Lower leg skin (tissue), 4 donors: ENCODE data around the gene DNASE2. TPM values are rescaled to one million over a fixed set of nuclear protein-coding genes. Genes with fewer than 3 reads are reported as not detected.
A peak's percentile ranks its signal among the peaks of the same experiment; 100 is the strongest.
"Not testable (repeated sequence)": the region's sequence is repeated elsewhere in the genome, so short reads cannot be mapped to it uniquely, and the experiment has no call there.

Experiments used
- DNase-seq, 2 donors: peaks; one replicate each; pipeline ENCODE4 v3.0.0-alpha.2; 2019; ENCODE audit warnings: low spot score in 2 of 2
- H3K4me3 ChIP-seq: fragments of 200-600 bp; sonication (generic); 2 replicates; pipeline ENCODE4 v1.5.1; 2017; ENCODE audit warnings: mild to moderate bottlenecking, low read depth; ENCODE audit not compliant: poor library complexity, severe bottlenecking
- CTCF ChIP-seq, 3 donors: fragments of 450-650 bp; IDR thresholded peaks; one replicate each; pipeline ENCODE4 v1.5.1; 2016; ENCODE audit warnings: antibody characterized with exemption in 3 of 3, mild to moderate bottlenecking in 3 of 3, moderate library complexity in 2 of 3
- POLR2A ChIP-seq, 2 donors: fragments of 450-650 bp; IDR thresholded peaks; one replicate each; pipeline ENCODE4 v1.6.1; 2016 to 2017; ENCODE audit warnings: antibody characterized with exemption in 2 of 2, mild to moderate bottlenecking in 1 of 2, moderate library complexity in 1 of 2
- WGBS, 2 donors: methylation state at CpG; one replicate each; pipeline ENCODE4 v1.1.5; 2018; 5-methylcytosine and 5-hydroxymethylcytosine counted together
- intact Hi-C: fragments of 100-400 bp; cut with DNase I; formaldehyde crosslinking; loops from one replicate; pipeline ENCODE4 v1.15.0; 2023; ENCODE audit warnings: low total_unique reads
- total RNA-seq, 4 donors: library from RNA; depleted of rRNA; stranded (reverse); fragments of >200 nt; gene quantifications; one replicate each; pipeline ENCODE4 v1.1.0, GENCODE V29; 2016

DNASE2 gene
- total RNA-seq, 4 donors from 2014 or later, result 31.8 to 50.6 (median 36.6) TPM

GRCh38 chr19:12859546-12859945 lies 21.7 kb downstream of the DNASE2 start:
- WGBS, 2 donors, result 60 to 72% methylated on average over 7 of the region's 7 CpGs
- DNase-seq, result no peak
- no peak for TF ChIP-seq CTCF (IDR thresholded peaks at IDR 0.05)
- no peak for TF ChIP-seq POLR2A (IDR thresholded peaks at IDR 0.05)
- H3K4me3 ChIP-seq, result no peak overlapping the region
- intact Hi-C loops, result no loop called here

GRCh38 chr19:12858041-12858928 lies 23.0 kb downstream of the DNASE2 start:
- no peak overlapping the region for H3K4me3 ChIP-seq
- TF ChIP-seq CTCF (IDR thresholded peaks at IDR 0.05) (no peak), POLR2A (IDR thresholded peaks at IDR 0.05) (no peak)
- 92% methylated on average over 35 of the region's 35 CpGs for WGBS, 2 donors
- intact Hi-C loops, result no loop called here
- DNase-seq, result no peak

- 73 to 74% methylated on average over 1 of the region's 1 CpG for WGBS, 2 donors
- intact Hi-C loops, result no loop called here
- H3K4me3 ChIP-seq, result no peak overlapping the region
- TF ChIP-seq CTCF (IDR thresholded peaks at IDR 0.05) (no peak), POLR2A (IDR thresholded peaks at IDR 0.05) (no peak)
- no peak for DNase-seq
Observed at GRCh38 chr19:12856653-12857052, 24.6 kb downstream of the DNASE2 start.

GRCh38 chr19:12847159-12848139 lies 33.8 kb downstream of the DNASE2 start:
- peak in 1 of 3 donors; percentile 97 for TF ChIP-seq CTCF (IDR thresholded peaks at IDR 0.05)
- no peak for TF ChIP-seq POLR2A (IDR thresholded peaks at IDR 0.05)
- peak; percentile 67 to 96 for DNase-seq
- H3K4me3 ChIP-seq, result no peak overlapping the region
- intact Hi-C loops, result no loop called here
- 15 to 21% methylated on average over 26 to 60 of the region's 69 CpGs for WGBS, 2 donors

- DNase-seq, H3K4me3 ChIP-seq, intact Hi-C loops: not testable (repeated sequence)
- WGBS, 2 donors, result 76 to 84% methylated on average over 6 to 7 of the region's 7 CpGs
Observed at GRCh38 chr19:12846613-12847012, 34.6 kb downstream of the DNASE2 start.
